Measurements from ENCODE around the gene KRT85. TPM values are rescaled to one million over a fixed set of nuclear protein-coding genes. Genes with fewer than 3 reads are reported as not detected.
A peak's percentile ranks its signal among the peaks of the same experiment; 100 is the strongest.

Gene KRT85
- total RNA-seq, 2 experiments from 2014 or later = not detected

GRCh38 chr12:52327052-52327829 lies 40.0 kb downstream of the KRT85 start:
- DNase-seq = peak; percentile 90
- peaks cover 13% of the 10 kb centered on the region for H3K4me1 Mint-ChIP-seq (ENCODE audit: low read depth)
- H3K27ac Mint-ChIP-seq = no peak overlapping the region
- H3K4me3 Mint-ChIP-seq = no peak overlapping the region
- intact Hi-C loops (cut with micrococcal nuclease) = loop anchor here (1.0 kb wide), 2 partner anchors 105 to 171 kb away; no protein-coding TSS in a partner anchor
- H3K36me3 Mint-ChIP-seq (ENCODE audit: low read depth) = no peaks in the 10 kb centered on the region
- peaks cover 5% of the 10 kb centered on the region for H3K27me3 Mint-ChIP-seq (ENCODE audit: low read depth)
- H3K9me3 Mint-ChIP-seq = no peaks in the 10 kb centered on the region
- CTCF ChIA-PET = interaction anchor here (0.6 to 4.3 kb wide), 37 partner anchors 9 to 551 kb away, joined by 3 to 37 read pairs (median 4); no protein-coding TSS in a partner anchor

GRCh38 chr12:52324153-52324444 lies 43.2 kb downstream of the KRT85 start:
- no peak for DNase-seq
- intact Hi-C loops (cut with micrococcal nuclease) = no loop called here
- no peaks in the 10 kb centered on the region for H3K9me3 Mint-ChIP-seq
- CTCF ChIA-PET = interaction anchor here (1.2 to 1.4 kb wide), 2 partner anchors 14 to 45 kb away, joined by 3 read pairs; no protein-coding TSS in a partner anchor
- H3K4me3 Mint-ChIP-seq = no peak overlapping the region
- peaks cover 13% of the 10 kb centered on the region for H3K4me1 Mint-ChIP-seq (ENCODE audit: low read depth)
- peaks cover 15% of the 10 kb centered on the region for H3K27me3 Mint-ChIP-seq (ENCODE audit: low read depth)
- no peak overlapping the region for H3K27ac Mint-ChIP-seq
- no peaks in the 10 kb centered on the region for H3K36me3 Mint-ChIP-seq (ENCODE audit: low read depth)

- intact Hi-C loops (cut with micrococcal nuclease) = no loop called here
- H3K9me3 Mint-ChIP-seq = no peaks in the 10 kb centered on the region
- peaks cover 13% of the 10 kb centered on the region for H3K4me1 Mint-ChIP-seq (ENCODE audit: low read depth)
- no peak overlapping the region for H3K4me3 Mint-ChIP-seq
- CTCF ChIA-PET = interaction anchor here (1.2 kb wide), 1 partner anchor 44 kb away, joined by 3 read pairs; no protein-coding TSS in a partner anchor
- peaks cover 15% of the 10 kb centered on the region for H3K27me3 Mint-ChIP-seq (ENCODE audit: low read depth)
- H3K27ac Mint-ChIP-seq = no peak overlapping the region
- no peaks in the 10 kb centered on the region for H3K36me3 Mint-ChIP-seq (ENCODE audit: low read depth)
- no peak for DNase-seq
Observed at GRCh38 chr12:52323416-52324152, 43.7 kb downstream of the KRT85 start.

GRCh38 chr12:52323001-52323400 lies 44.3 kb downstream of the KRT85 start:
- no peak overlapping the region for H3K4me3 Mint-ChIP-seq
- H3K36me3 Mint-ChIP-seq (ENCODE audit: low read depth) = no peaks in the 10 kb centered on the region
- H3K27ac Mint-ChIP-seq = no peak overlapping the region
- intact Hi-C loops (cut with micrococcal nuclease) = no loop called here
- no peak for DNase-seq
- peaks cover 13% of the 10 kb centered on the region for H3K4me1 Mint-ChIP-seq (ENCODE audit: low read depth)
- H3K27me3 Mint-ChIP-seq (ENCODE audit: low read depth) = peaks cover 15% of the 10 kb centered on the region
- no peaks in the 10 kb centered on the region for H3K9me3 Mint-ChIP-seq
- CTCF ChIA-PET = no interaction called here

- Mint-ChIP-seq H3K9me3 (no peaks in the 10 kb centered on the region), H3K36me3 (ENCODE audit: low read depth) (no peaks in the 10 kb centered on the region), H3K27ac (no peak overlapping the region), H3K27me3 (ENCODE audit: low read depth) (peaks cover 15% of the 10 kb centered on the region), H3K4me3 (no peak overlapping the region), H3K4me1 (ENCODE audit: low read depth) (peaks cover 4% of the 10 kb centered on the region)
- CTCF ChIA-PET = no interaction called here
- intact Hi-C loops (cut with micrococcal nuclease) = no loop called here
- DNase-seq = no peak
Observed at GRCh38 chr12:52322069-52322468, 45.2 kb downstream of the KRT85 start.

GRCh38 chr12:52321418-52321817 lies 45.9 kb downstream of the KRT85 start:
- intact Hi-C loops (cut with micrococcal nuclease) = no loop called here
- no peak overlapping the region for H3K27ac Mint-ChIP-seq

GRCh38 chr12:52320784-52321400 lies 46.4 kb downstream of the KRT85 start, which contains the start of gene KRT83:
KRT83 (minus strand) TSS chr12:52321398; CDS start chr12:52321335, 63 bp downstream.
- H3K36me3 Mint-ChIP-seq (ENCODE audit: low read depth) = no peaks in the 10 kb centered on the region
- CTCF ChIA-PET = interaction anchor here (0.9 to 1.0 kb wide), 2 partner anchors 9 to 41 kb away, joined by 3 read pairs; no protein-coding TSS in a partner anchor

More at GRCh38 chr12:52321418-52321817, 45.9 kb downstream of the KRT85 start:
- Mint-ChIP-seq H3K27me3 (ENCODE audit: low read depth) (peaks cover 15% of the 10 kb centered on the region), H3K4me3 (no peak overlapping the region), H3K4me1 (ENCODE audit: low read depth) (no peaks in the 10 kb centered on the region), H3K9me3 (no peaks in the 10 kb centered on the region), H3K36me3 (ENCODE audit: low read depth) (no peaks in the 10 kb centered on the region)
- DNase-seq = no peak
- CTCF ChIA-PET = interaction anchor here (0.9 to 1.0 kb wide), 2 partner anchors 10 to 42 kb away, joined by 3 read pairs; no protein-coding TSS in a partner anchor

GRCh38 chr12:52319097-52319496 lies 48.2 kb downstream of the KRT85 start:
- no peaks in the 10 kb centered on the region for H3K9me3 Mint-ChIP-seq
- H3K27me3 Mint-ChIP-seq (ENCODE audit: low read depth) = peaks cover 15% of the 10 kb centered on the region
- no peaks in the 10 kb centered on the region for H3K36me3 Mint-ChIP-seq (ENCODE audit: low read depth)
- H3K4me1 Mint-ChIP-seq (ENCODE audit: low read depth) = no peaks in the 10 kb centered on the region
- CTCF ChIA-PET = interaction anchor here (0.9 to 1.7 kb wide), 4 partner anchors 8 to 561 kb away, joined by 4 to 6 read pairs (median 4); no protein-coding TSS in a partner anchor
- no peak overlapping the region for H3K27ac Mint-ChIP-seq
- H3K4me3 Mint-ChIP-seq = no peak overlapping the region
- DNase-seq = no peak
- intact Hi-C loops (cut with micrococcal nuclease) = no loop called here

More at GRCh38 chr12:52320784-52321400, 46.4 kb downstream of the KRT85 start, which contains the start of gene KRT83:
- Mint-ChIP-seq H3K9me3 (no peaks in the 10 kb centered on the region), H3K27ac (no peak within 1 kb of the TSS), H3K4me1 (ENCODE audit: low read depth) (no peaks in the 10 kb centered on the region), H3K4me3 (no peak within 1 kb of the TSS), H3K27me3 (ENCODE audit: low read depth) (peaks cover 15% of the 10 kb centered on the region)
- DNase-seq = no peak
- intact Hi-C loops (cut with micrococcal nuclease) = no loop called here

GRCh38 chr12:52318241-52318990 lies 48.9 kb downstream of the KRT85 start:
- intact Hi-C loops (cut with micrococcal nuclease) = no loop called here
- Mint-ChIP-seq H3K27ac (no peak overlapping the region), H3K27me3 (ENCODE audit: low read depth) (peaks cover 15% of the 10 kb centered on the region), H3K4me3 (no peak overlapping the region), H3K9me3 (no peaks in the 10 kb centered on the region), H3K4me1 (ENCODE audit: low read depth) (no peaks in the 10 kb centered on the region), H3K36me3 (ENCODE audit: low read depth) (no peaks in the 10 kb centered on the region)
- CTCF ChIA-PET = interaction anchor here (0.7 to 1.7 kb wide), 6 partner anchors 8 to 549 kb away, joined by 3 to 6 read pairs (median 4); no protein-coding TSS in a partner anchor
- DNase-seq = no peak

GRCh38 chr12:52317468-52318052 lies 49.7 kb downstream of the KRT85 start:
- Mint-ChIP-seq H3K9me3 (no peaks in the 10 kb centered on the region), H3K4me1 (ENCODE audit: low read depth) (no peaks in the 10 kb centered on the region), H3K27me3 (ENCODE audit: low read depth) (peaks cover 13% of the 10 kb centered on the region), H3K27ac (no peak overlapping the region), H3K36me3 (ENCODE audit: low read depth) (no peaks in the 10 kb centered on the region), H3K4me3 (no peak overlapping the region)
- CTCF ChIA-PET = interaction anchor here (0.7 to 1.7 kb wide), 3 partner anchors 10 to 32 kb away, joined by 3 to 5 read pairs (median 3); no protein-coding TSS in a partner anchor
- no peak for DNase-seq
- intact Hi-C loops (cut with micrococcal nuclease) = no loop called here

GRCh38 chr12:52316701-52317100 lies 50.6 kb downstream of the KRT85 start:
- intact Hi-C loops (cut with micrococcal nuclease) = no loop called here
- DNase-seq = no peak
- Mint-ChIP-seq H3K36me3 (ENCODE audit: low read depth) (no peaks in the 10 kb centered on the region), H3K27ac (no peak overlapping the region), H3K9me3 (no peaks in the 10 kb centered on the region), H3K4me3 (no peak overlapping the region), H3K27me3 (ENCODE audit: low read depth) (peaks cover 10% of the 10 kb centered on the region), H3K4me1 (ENCODE audit: low read depth) (no peaks in the 10 kb centered on the region)
- CTCF ChIA-PET = interaction anchor here (0.9 to 1.8 kb wide), 3 partner anchors 10 to 160 kb away, joined by 4 to 7 read pairs (median 5); no protein-coding TSS in a partner anchor
